ENCODE measurements around the gene ENDOD1.

The ENDOD1 gene

GRCh38 chr11:95101935-95102334 is 12.3 kb downstream of the ENDOD1 start:
- no peak overlapping the region for H3K4me3 ChIP-seq (replicated peaks; ENCODE audit: low read depth, low read length)
- no peak for TF ChIP-seq CTCF (IDR thresholded peaks at IDR 0.05; ENCODE audit: low read depth, low read length, missing control alignments)
- no peak for DNase-seq (ENCODE audit: extremely low read depth, low read depth)

GRCh38 chr11:95102733-95103132 is 13.1 kb downstream of the ENDOD1 start:
- DNase-seq (ENCODE audit: extremely low read depth, low read depth), result no peak
- TF ChIP-seq CTCF (IDR thresholded peaks at IDR 0.05; ENCODE audit: low read depth, low read length, missing control alignments), result no peak
- H3K4me3 ChIP-seq (replicated peaks; ENCODE audit: low read depth, low read length), result no peak overlapping the region

GRCh38 chr11:95103701-95104100 is 14.1 kb downstream of the ENDOD1 start:
- no peak overlapping the region for H3K4me3 ChIP-seq (replicated peaks; ENCODE audit: low read depth, low read length)
- no peak for TF ChIP-seq CTCF (IDR thresholded peaks at IDR 0.05; ENCODE audit: low read depth, low read length, missing control alignments)
- no peak for DNase-seq (ENCODE audit: extremely low read depth, low read depth)

GRCh38 chr11:95104121-95104830 is 14.6 kb downstream of the ENDOD1 start:
- no peak for DNase-seq (ENCODE audit: extremely low read depth, low read depth)
- TF ChIP-seq CTCF (IDR thresholded peaks at IDR 0.05; ENCODE audit: low read depth, low read length, missing control alignments), result no peak
- no peak overlapping the region for H3K4me3 ChIP-seq (replicated peaks; ENCODE audit: low read depth, low read length)

GRCh38 chr11:95104856-95105255 is 15.2 kb downstream of the ENDOD1 start:
- no peak for DNase-seq (ENCODE audit: extremely low read depth, low read depth)
- no peak overlapping the region for H3K4me3 ChIP-seq (replicated peaks; ENCODE audit: low read depth, low read length)
- TF ChIP-seq CTCF (IDR thresholded peaks at IDR 0.05; ENCODE audit: low read depth, low read length, missing control alignments), result no peak

- DNase-seq (ENCODE audit: extremely low read depth, low read depth), result no peak
- no peak overlapping the region for H3K4me3 ChIP-seq (replicated peaks; ENCODE audit: low read depth, low read length)
- TF ChIP-seq CTCF (IDR thresholded peaks at IDR 0.05; ENCODE audit: low read depth, low read length, missing control alignments), result no peak
Observed at GRCh38 chr11:95108159-95108611, 18.5 kb downstream of the ENDOD1 start.
